ENCODE results near the gene OR56A3. TPM values are rescaled to one million over a fixed set of nuclear protein-coding genes. Genes with fewer than 3 reads are reported as not detected.

The OR56A3 gene
- total RNA-seq, 1 experiment from 2014 or later, result not detected

DNA sequence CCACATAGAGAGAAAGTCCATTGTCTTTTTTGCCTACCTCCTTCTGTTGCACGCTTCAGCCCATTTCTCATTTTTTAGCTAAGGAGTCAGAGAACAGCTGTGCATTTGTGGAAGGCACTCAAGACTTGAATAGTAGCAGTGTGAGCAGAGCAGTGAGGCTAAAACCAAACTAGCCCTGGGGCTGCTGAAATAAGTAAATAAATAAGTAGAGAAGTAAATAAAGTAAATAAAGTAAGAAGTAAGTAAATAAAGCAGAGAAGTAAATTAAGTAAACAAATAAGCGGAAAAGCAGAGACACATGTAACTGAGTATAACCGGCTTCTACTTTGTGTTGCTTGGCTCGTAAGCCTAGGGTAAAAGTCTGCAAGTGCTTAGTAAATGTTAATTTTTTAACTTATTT is 47.2 kb downstream of the OR56A3 start:
- Histone ChIP-seq H3K27ac (ENCODE audit: low read length) (no peak overlapping the region), H3K4me3 (ENCODE audit: low read depth in 2 of 2, low read length in 2 of 2) (no peak overlapping the region), H3K4me1 (ENCODE audit: control insufficient read depth, insufficient read depth, low read length) (no peaks in the 10 kb centered on the region), H3K27me3 (ENCODE audit: control insufficient read depth, insufficient read depth, low read length) (peaks cover 4% of the 10 kb centered on the region), H3K36me3 (ENCODE audit: control insufficient read depth, insufficient read depth, low read length) (no peaks in the 10 kb centered on the region), H3K9me3 (ENCODE audit: control insufficient read depth, insufficient read depth, low read depth, low read length) (no peaks in the 10 kb centered on the region)
- ChIA-PET CTCF (no interaction called here), POLR2A (no interaction called here)
- no peak for TF ChIP-seq TCF7L2 (IDR thresholded peaks at IDR 0.05; ENCODE audit: low read depth, low read length)
- no peak for TF ChIP-seq SIN3A (IDR thresholded peaks at IDR 0.05; ENCODE audit: borderline replicate concordance, insufficient read depth, low read depth, low read length)
- no peak for TF ChIP-seq REST (IDR thresholded peaks at IDR 0.05; ENCODE audit: insufficient read depth in 1 of 2, low read depth in 2 of 2, low read length in 1 of 2)
- TF ChIP-seq, protein P1, sequence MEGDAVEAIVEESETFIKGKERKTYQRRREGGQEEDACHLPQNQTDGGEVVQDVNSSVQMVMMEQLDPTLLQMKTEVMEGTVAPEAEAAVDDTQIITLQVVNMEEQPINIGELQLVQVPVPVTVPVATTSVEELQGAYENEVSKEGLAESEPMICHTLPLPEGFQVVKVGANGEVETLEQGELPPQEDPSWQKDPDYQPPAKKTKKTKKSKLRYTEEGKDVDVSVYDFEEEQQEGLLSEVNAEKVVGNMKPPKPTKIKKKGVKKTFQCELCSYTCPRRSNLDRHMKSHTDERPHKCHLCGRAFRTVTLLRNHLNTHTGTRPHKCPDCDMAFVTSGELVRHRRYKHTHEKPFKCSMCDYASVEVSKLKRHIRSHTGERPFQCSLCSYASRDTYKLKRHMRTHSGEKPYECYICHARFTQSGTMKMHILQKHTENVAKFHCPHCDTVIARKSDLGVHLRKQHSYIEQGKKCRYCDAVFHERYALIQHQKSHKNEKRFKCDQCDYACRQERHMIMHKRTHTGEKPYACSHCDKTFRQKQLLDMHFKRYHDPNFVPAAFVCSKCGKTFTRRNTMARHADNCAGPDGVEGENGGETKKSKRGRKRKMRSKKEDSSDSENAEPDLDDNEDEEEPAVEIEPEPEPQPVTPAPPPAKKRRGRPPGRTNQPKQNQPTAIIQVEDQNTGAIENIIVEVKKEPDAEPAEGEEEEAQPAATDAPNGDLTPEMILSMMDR (IDR thresholded peaks at IDR 0.05), result no peak
- no peak for TF ChIP-seq POLR2AphosphoS5 (IDR thresholded peaks at IDR 0.05; ENCODE audit: low read depth, low read length)
- DNase-seq (ENCODE audit: low read depth, low spot score) (no peak), ATAC-seq (no peak)
- BruUV-seq (replicated peaks), result no TSS peak
- in situ Hi-C loops (cut with HindIII; ENCODE audit: low pct_unique_long_range_greater_than_20kb, low sequenced_read_pairs) (no loop called here), intact Hi-C loops (cut with micrococcal nuclease; ENCODE audit: unreplicated experiment) (no loop called here)

DNA sequence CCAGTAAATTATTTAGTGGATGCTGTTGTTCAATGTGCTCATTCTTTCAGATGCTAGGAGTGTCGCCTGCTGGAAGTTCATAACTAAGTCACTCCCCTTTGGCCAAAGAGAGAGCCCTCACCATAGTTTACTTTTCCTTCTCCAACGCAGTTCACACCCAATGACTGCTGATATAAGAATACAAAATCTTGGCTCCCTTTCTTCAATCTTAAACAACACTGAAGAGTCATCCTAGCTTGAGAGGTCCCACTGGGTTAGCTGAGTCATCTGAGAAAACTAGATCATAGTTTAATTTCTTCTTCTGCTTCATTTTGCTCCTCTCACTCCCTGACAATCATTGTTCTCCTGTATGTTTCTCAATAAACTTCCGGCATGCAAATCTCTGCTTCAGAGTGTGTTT is 50.1 kb downstream of the OR56A3 start:
- TF ChIP-seq TCF7L2 (IDR thresholded peaks at IDR 0.05; ENCODE audit: low read depth, low read length) (no peak), POLR2AphosphoS5 (IDR thresholded peaks at IDR 0.05; ENCODE audit: low read depth, low read length) (no peak), REST (IDR thresholded peaks at IDR 0.05; ENCODE audit: insufficient read depth in 1 of 2, low read depth in 2 of 2, low read length in 1 of 2) (no peak), SIN3A (IDR thresholded peaks at IDR 0.05; ENCODE audit: borderline replicate concordance, insufficient read depth, low read depth, low read length) (no peak)
- TF ChIP-seq, protein P1 (IDR thresholded peaks at IDR 0.05), result no peak
- DNase-seq (ENCODE audit: low read depth, low spot score) (no peak), ATAC-seq (no peak)
- POLR2A ChIA-PET, result no interaction called here
- CTCF ChIA-PET, result interaction anchor here (0.5 to 1.1 kb wide), 3 partner anchors 309 to 1851 kb away, joined by 3 to 5 read pairs (median 4); partner anchors contain the start of gene CAVIN3
- no TSS peak for BruUV-seq (replicated peaks)
- Histone ChIP-seq H3K36me3 (ENCODE audit: control insufficient read depth, insufficient read depth, low read length) (no peaks in the 10 kb centered on the region), H3K27me3 (ENCODE audit: control insufficient read depth, insufficient read depth, low read length) (peaks cover 4% of the 10 kb centered on the region), H3K4me3 (ENCODE audit: low read depth in 2 of 2, low read length in 2 of 2) (no peak overlapping the region), H3K4me1 (ENCODE audit: control insufficient read depth, insufficient read depth, low read length) (no peaks in the 10 kb centered on the region), H3K9me3 (ENCODE audit: control insufficient read depth, insufficient read depth, low read depth, low read length) (no peaks in the 10 kb centered on the region), H3K27ac (ENCODE audit: low read length) (no peak overlapping the region)
- intact Hi-C loops (cut with micrococcal nuclease; ENCODE audit: unreplicated experiment), result no loop called here
- in situ Hi-C loops (cut with HindIII; ENCODE audit: low pct_unique_long_range_greater_than_20kb, low sequenced_read_pairs), result no loop called here

Data from Panc1 (cell line).